Esophagus muscularis mucosa (tissue), 3 donors: ENCODE measurements around the gene RUNX2.

Experiments used
- CTCF ChIP-seq, 3 experiments: fragments of 200-600 bp in 2 of 3; fragments of 450-650 bp in 1 of 3; sonication (generic) in 2 of 3; IDR thresholded peaks; one replicate each; pipeline ENCODE4 v1.5.1; 2017 to 2019; ENCODE audit warnings: antibody characterized with exemption in 3 of 3, mild to moderate bottlenecking in 2 of 3, moderate library complexity in 1 of 3
- POLR2A ChIP-seq: fragments of 450-650 bp; IDR thresholded peaks from one replicate; pipeline ENCODE4 v1.6.1; 2017; ENCODE audit warnings: antibody characterized with exemption, moderate library complexity, mild to moderate bottlenecking, low read depth

GRCh38 chr6:45299096-45299581 lies 29.0 kb upstream of the RUNX2 start:
- TF ChIP-seq CTCF (IDR thresholded peaks at IDR 0.05) (no peak), POLR2A (no peak)
